GM23338 (cell line): ENCODE data around the gene TIPIN. TPM values are rescaled to one million over a fixed set of nuclear protein-coding genes. Genes with fewer than 3 reads are reported as not detected.

Source experiments
- ATAC-seq: fragments of 200-7000 bp; cut with Tn5 transposase; 3 replicates; pipeline ENCODE4 v1.9.1; 2020
- DNase-seq: peaks from one replicate; pipeline ENCODE4 v3.0.0-alpha.2; 2015; ENCODE audit warnings: low spot score
- H2AFZ ChIP-seq: fragments of 200-600 bp; sonication (generic); 2 replicates; pipeline ENCODE4 v1.8.0; 2016; ENCODE audit warnings: antibody characterized with exemption, mild to moderate bottlenecking, moderate library complexity
- H3F3A ChIP-seq: fragments of 200-600 bp; sonication (generic); replicated peaks from 2 replicates; pipeline ENCODE4 v1.8.0; 2017; ENCODE audit warnings: antibody characterized with exemption, mixed run types, low read depth
- H3K27ac ChIP-seq: fragments of 200-600 bp; sonication (generic); 2 replicates; pipeline ENCODE4 v1.6.1; 2016; ENCODE audit warnings: low read depth
- H3K27me3 ChIP-seq: fragments of 200-600 bp; sonication (generic); 2 replicates; pipeline ENCODE4 v1.8.0; 2016; ENCODE audit warnings: mild to moderate bottlenecking, mixed run types, moderate library complexity; ENCODE audit not compliant: insufficient read depth
- H3K36me3 ChIP-seq: fragments of 200-600 bp; sonication (generic); 2 replicates; pipeline ENCODE4 v1.8.0; 2016; ENCODE audit warnings: mild to moderate bottlenecking; ENCODE audit not compliant: insufficient read depth
- H3K4me1 ChIP-seq: fragments of 200-600 bp; sonication (generic); 2 replicates; pipeline ENCODE4 v1.8.0; 2016; ENCODE audit warnings: mild to moderate bottlenecking, moderate library complexity; ENCODE audit not compliant: insufficient read depth
- H3K4me2 ChIP-seq: fragments of 200-600 bp; sonication (generic); 2 replicates; pipeline ENCODE4 v1.7.1; 2017; ENCODE audit warnings: mixed run types
- H3K4me3 ChIP-seq: fragments of 200-600 bp; sonication (generic); 2 replicates; pipeline ENCODE4 v1.6.1; 2016; ENCODE audit warnings: mixed run types
- H3K79me2 ChIP-seq: fragments of 200-600 bp; sonication (generic); replicated peaks from 2 replicates; pipeline ENCODE4 v1.8.0; 2017; ENCODE audit warnings: mild to moderate bottlenecking; ENCODE audit not compliant: insufficient read depth
- H3K9me2 ChIP-seq: fragments of 200-600 bp; sonication (generic); 2 replicates; pipeline ENCODE4 v1.8.0; 2017; ENCODE audit not compliant: insufficient read depth
- H4K20me1 ChIP-seq: fragments of 200-600 bp; sonication (generic); replicated peaks from 2 replicates; pipeline ENCODE4 v1.8.0; 2017; ENCODE audit warnings: mild to moderate bottlenecking; ENCODE audit not compliant: insufficient read depth
- H3K27ac Mint-ChIP-seq: 2 replicates; pipeline ENCODE4 v1.8.0; 2020; ENCODE audit warnings: inconsistent platforms, mild to moderate bottlenecking, moderate library complexity, mixed read lengths
- H3K27me3 Mint-ChIP-seq: 3 replicates; pipeline ENCODE4 v1.8.0; 2022; ENCODE audit warnings: low read depth, mild to moderate bottlenecking, moderate library complexity, mixed read lengths, inconsistent platforms; ENCODE audit not compliant: insufficient read depth, poor library complexity
- H3K36me3 Mint-ChIP-seq: 3 replicates; pipeline ENCODE4 v1.8.0; 2021; ENCODE audit warnings: low read depth, mild to moderate bottlenecking, inconsistent platforms, moderate library complexity, mixed read lengths
- H3K4me1 Mint-ChIP-seq: 3 replicates; pipeline ENCODE4 v1.8.0; 2020; ENCODE audit warnings: mild to moderate bottlenecking, inconsistent platforms, mixed read lengths
- H3K4me3 Mint-ChIP-seq: 3 replicates; pipeline ENCODE4 v1.8.0; 2021; ENCODE audit warnings: moderate library complexity, mild to moderate bottlenecking, inconsistent platforms, mixed read lengths
- H3K9me3 Mint-ChIP-seq: 3 replicates; pipeline ENCODE4 v1.8.0; 2020; ENCODE audit warnings: moderate library complexity, mild to moderate bottlenecking, inconsistent platforms, mixed read lengths
- ETS1 ChIP-seq: IDR thresholded peaks from 2 replicates; pipeline ENCODE4 v1.6.1; 2016; ENCODE audit warnings: antibody characterized with exemption
- JUNB ChIP-seq: IDR thresholded peaks from one replicate; pipeline ENCODE4 v1.6.1; 2016; ENCODE audit warnings: antibody characterized with exemption; ENCODE audit not compliant: unreplicated experiment
- NANOG ChIP-seq: IDR thresholded peaks from 2 replicates; pipeline ENCODE4 v1.6.1; 2016; ENCODE audit warnings: antibody characterized with exemption, borderline replicate concordance
- ZNF331 ChIP-seq: fragments of 250-450 bp; sonication (Bioruptor Pico); IDR thresholded peaks from 2 replicates; pipeline ENCODE4 v1.5.0; 2020; ENCODE audit warnings: low read depth, mild to moderate bottlenecking, moderate library complexity
- polyA plus RNA-seq: library from polyadenylated mRNA; unstranded; fragments of >200 nt; fragmentation: Nextera tagmentation; extraction: Ambion mirVana; gene quantifications from 2 replicates; pipeline ENCODE4 v1.2.1, GENCODE V29; 2016
- small RNA-seq: library from RNA; depleted of rRNA; stranded (forward); fragments of <200 nt; gene quantifications from one replicate; pipeline ENCODE3, GENCODE V24; 2014; ENCODE audit warnings: low replicate concordance
- total RNA-seq: library from RNA; depleted of rRNA; stranded (reverse); fragments of >200 nt; shearing (Covaris generic); gene quantifications from 2 replicates; pipeline ENCODE4 v1.2.3, GENCODE V29; 2014; rRNA removed
- TF ChIP-seq, protein P1 (sequence below), 2 experiments: fragments of 200-600 bp in 1 of 2; sonication (generic) in 1 of 2; conservative IDR thresholded peaks; 2 replicates each; pipeline versions ENCODE4 v1.5.1 to v1.6.1; 2016 to 2017; ENCODE audit warnings: antibody characterized with exemption in 2 of 2, low read depth in 2 of 2, mild to moderate bottlenecking in 2 of 2, moderate library complexity in 1 of 2

TIPIN gene
- total and polyA plus RNA-seq, 2 experiments from 2014 or later: 25.3 to 39.1 TPM

GRCh38 chr15:66288093-66288492, 68.4 kb downstream of the TIPIN start (continued):
- TF ChIP-seq NANOG (no peak), JUNB (no peak)

- no peaks in the 10 kb centered on the region for H3K79me2 ChIP-seq
- H3K9me3 Mint-ChIP-seq: no peaks in the 10 kb centered on the region
- H3K4me2 ChIP-seq: no peak overlapping the region
- ATAC-seq: peak; percentile 71
- H3K4me3 Mint-ChIP-seq: no peak overlapping the region
- H4K20me1 ChIP-seq: no peaks in the 10 kb centered on the region
- H3K36me3 ChIP-seq: no peaks in the 10 kb centered on the region
- no peaks in the 10 kb centered on the region for H3K27me3 ChIP-seq
- H3F3A ChIP-seq: no peaks in the 10 kb centered on the region
- no peaks in the 10 kb centered on the region for H3K36me3 Mint-ChIP-seq
- H3K4me1 Mint-ChIP-seq: peaks cover 12% of the 10 kb centered on the region
- H3K27ac Mint-ChIP-seq: no peak overlapping the region
- no peak overlapping the region for H2AFZ ChIP-seq
- TF ChIP-seq ZNF331 (CRISPR knock-in tag) (no peak), ETS1 (no peak)
- TF ChIP-seq, protein P1, sequence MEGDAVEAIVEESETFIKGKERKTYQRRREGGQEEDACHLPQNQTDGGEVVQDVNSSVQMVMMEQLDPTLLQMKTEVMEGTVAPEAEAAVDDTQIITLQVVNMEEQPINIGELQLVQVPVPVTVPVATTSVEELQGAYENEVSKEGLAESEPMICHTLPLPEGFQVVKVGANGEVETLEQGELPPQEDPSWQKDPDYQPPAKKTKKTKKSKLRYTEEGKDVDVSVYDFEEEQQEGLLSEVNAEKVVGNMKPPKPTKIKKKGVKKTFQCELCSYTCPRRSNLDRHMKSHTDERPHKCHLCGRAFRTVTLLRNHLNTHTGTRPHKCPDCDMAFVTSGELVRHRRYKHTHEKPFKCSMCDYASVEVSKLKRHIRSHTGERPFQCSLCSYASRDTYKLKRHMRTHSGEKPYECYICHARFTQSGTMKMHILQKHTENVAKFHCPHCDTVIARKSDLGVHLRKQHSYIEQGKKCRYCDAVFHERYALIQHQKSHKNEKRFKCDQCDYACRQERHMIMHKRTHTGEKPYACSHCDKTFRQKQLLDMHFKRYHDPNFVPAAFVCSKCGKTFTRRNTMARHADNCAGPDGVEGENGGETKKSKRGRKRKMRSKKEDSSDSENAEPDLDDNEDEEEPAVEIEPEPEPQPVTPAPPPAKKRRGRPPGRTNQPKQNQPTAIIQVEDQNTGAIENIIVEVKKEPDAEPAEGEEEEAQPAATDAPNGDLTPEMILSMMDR (conservative IDR thresholded peaks at IDR 0.05; ENCODE audit: low read depth in 2 of 2): peak in 1 of 2 experiments; percentile 85
- H3K4me3 ChIP-seq: no peak overlapping the region
- peaks cover 2% of the 10 kb centered on the region for H3K27me3 Mint-ChIP-seq
- H3K27ac ChIP-seq: no peak overlapping the region
- H3K9me2 ChIP-seq: no peaks in the 10 kb centered on the region
- DNase-seq: peak; percentile 55
- H3K4me1 ChIP-seq: no peaks in the 10 kb centered on the region; the same call in 1 of the 2 replicates
These were observed 68.9 kb downstream of the TIPIN start for GRCh38 chr15:66287461-66288057.

Small RNA genes lying within 50 kb of the gene (small RNA-seq; reads per million reads assigned to genes)
- gene RF00019 (not detected), gene SCARNA14 (3.5 reads per million, percentile 90 among the genes with 10 or more reads in this experiment)

Other genes starting within 250 kb of the TIPIN start
- 1.3 and 2.4 TPM in 2 replicates for gene MEGF11, start 102.9 kb downstream of the TIPIN start, total RNA-seq
- 1.1 and 1.9 TPM in 2 replicates for gene MEGF11, start 102.9 kb downstream of the TIPIN start, polyA plus RNA-seq
- 21.8 and 35.7 TPM in 2 replicates for gene DIS3L, start 63.1 kb downstream of the TIPIN start, total RNA-seq
- gene DIS3L, start 63.1 kb downstream of the TIPIN start, polyA plus RNA-seq: 7.1 and 8.9 TPM in 2 replicates
- 68.5 and 73.9 TPM in 2 replicates for gene MAP2K1, start 30.2 kb upstream of the TIPIN start, total RNA-seq
- 40.2 and 42.0 TPM in 2 replicates for gene MAP2K1, start 30.2 kb upstream of the TIPIN start, polyA plus RNA-seq
- gene SNAPC5, start 141.1 kb upstream of the TIPIN start, total RNA-seq: 17.4 and 21.2 TPM in 2 replicates
- 41.1 and 43.2 TPM in 2 replicates for gene SNAPC5, start 141.1 kb upstream of the TIPIN start, polyA plus RNA-seq
- gene RPL4, start 148.2 kb upstream of the TIPIN start, total RNA-seq: 4,842 and 6,082 TPM in 2 replicates
- gene RPL4, start 148.2 kb upstream of the TIPIN start, polyA plus RNA-seq: 2,989 and 3,203 TPM in 2 replicates
- gene ZWILCH, start 148.6 kb upstream of the TIPIN start, total RNA-seq: 61.5 and 64.1 TPM in 2 replicates
- gene ZWILCH, start 148.6 kb upstream of the TIPIN start, polyA plus RNA-seq: 49.5 and 51.0 TPM in 2 replicates
- gene LCTL, start 209.3 kb upstream of the TIPIN start, total RNA-seq: 2.9 and 5.6 TPM in 2 replicates
- 2.3 and 3.2 TPM in 2 replicates for gene LCTL, start 209.3 kb upstream of the TIPIN start, polyA plus RNA-seq